Measurements from ENCODE around the gene NR3C2.

Gene NR3C2

GRCh38 chr4:148081267-148081666 is 360.9 kb downstream of the NR3C2 start:
- DNase-seq (ENCODE audit: low spot score) (no peak), FAIRE-seq (no peak)

GRCh38 chr4:148079961-148080360 is 362.3 kb downstream of the NR3C2 start:
- no peak for DNase-seq (ENCODE audit: low spot score)
- FAIRE-seq, result no peak

- FAIRE-seq, result no peak
- no peak for DNase-seq (ENCODE audit: low spot score)
Observed at GRCh38 chr4:148078061-148078460, 364.2 kb downstream of the NR3C2 start.

GRCh38 chr4:148077581-148077980 is 364.6 kb downstream of the NR3C2 start:
- FAIRE-seq, result no peak

DNA sequence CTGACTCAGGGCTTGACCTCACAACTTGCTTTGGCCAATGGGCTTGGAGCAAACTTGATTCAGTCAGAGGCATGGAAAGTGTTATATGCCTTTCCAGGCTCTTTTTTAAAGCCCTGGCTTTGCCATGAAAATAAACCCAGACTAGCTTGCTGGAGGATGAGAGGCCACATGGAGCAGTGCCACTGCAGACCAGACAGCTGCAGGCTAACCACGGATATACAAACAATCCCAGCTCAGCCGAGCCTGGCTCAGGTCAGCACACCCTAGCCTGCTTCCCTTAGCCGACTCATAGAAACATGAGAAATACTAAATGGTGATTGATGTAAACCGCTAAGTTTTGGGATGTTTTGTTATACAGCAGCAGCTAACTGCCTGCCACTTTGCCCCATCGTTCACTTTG is 365.2 kb downstream of the NR3C2 start:
- FAIRE-seq (no peak), DNase-seq (ENCODE audit: low spot score) (no peak)

More at GRCh38 chr4:148077581-148077980, 364.6 kb downstream of the NR3C2 start:
- DNase-seq (ENCODE audit: low spot score), result no peak

- no peak for FAIRE-seq
Observed at GRCh38 chr4:148075438-148075837, 366.8 kb downstream of the NR3C2 start.

DNA sequence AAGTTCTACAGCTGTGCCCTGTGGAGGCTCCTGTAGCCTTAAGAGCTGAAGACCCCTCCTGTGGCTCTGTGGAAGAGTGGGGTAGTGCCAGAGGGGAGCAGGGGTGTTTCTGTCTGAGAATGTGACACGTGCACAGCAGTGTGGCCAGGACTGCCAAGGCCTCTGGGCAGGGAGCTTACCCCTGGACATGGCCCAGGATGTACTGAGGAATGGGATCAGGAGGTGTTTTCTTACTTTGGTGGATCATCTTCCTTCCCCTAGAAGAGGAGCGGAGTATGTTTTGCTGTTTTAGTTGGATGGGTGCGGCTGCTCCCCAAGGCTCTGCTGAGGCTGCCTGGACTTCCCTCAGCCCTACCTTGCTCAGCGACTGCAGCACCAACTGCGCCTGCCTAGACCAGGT is 367.8 kb downstream of the NR3C2 start:
- DNase-seq (ENCODE audit: low spot score) (no peak), FAIRE-seq (no peak)

More at GRCh38 chr4:148075438-148075837, 366.8 kb downstream of the NR3C2 start:
- DNase-seq (ENCODE audit: low spot score), result no peak

- FAIRE-seq (no peak), DNase-seq (ENCODE audit: low spot score) (no peak)
Observed at GRCh38 chr4:148073349-148073748, 368.9 kb downstream of the NR3C2 start.

DNA sequence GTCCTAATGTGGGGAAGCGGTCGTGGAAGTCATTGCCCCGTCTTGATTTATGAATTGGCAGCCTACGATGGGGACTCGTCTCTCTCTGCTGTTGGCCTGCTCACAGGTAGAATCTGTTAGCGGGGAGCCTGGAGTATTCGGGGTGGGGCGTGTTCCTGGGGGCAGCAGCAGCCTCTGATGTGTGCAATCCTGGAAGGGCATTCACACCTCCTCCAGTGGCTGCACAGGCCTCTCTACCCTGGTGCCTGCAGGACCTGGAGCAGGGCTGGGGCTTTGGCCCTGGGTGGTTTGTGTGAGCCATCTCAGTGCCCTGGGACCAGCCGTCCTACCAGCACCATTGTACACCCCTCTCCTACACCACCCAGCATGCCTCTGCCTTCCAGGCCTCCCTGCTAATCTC is 369.4 kb downstream of the NR3C2 start:
- DNase-seq (ENCODE audit: low spot score) (no peak), FAIRE-seq (no peak)

DNA sequence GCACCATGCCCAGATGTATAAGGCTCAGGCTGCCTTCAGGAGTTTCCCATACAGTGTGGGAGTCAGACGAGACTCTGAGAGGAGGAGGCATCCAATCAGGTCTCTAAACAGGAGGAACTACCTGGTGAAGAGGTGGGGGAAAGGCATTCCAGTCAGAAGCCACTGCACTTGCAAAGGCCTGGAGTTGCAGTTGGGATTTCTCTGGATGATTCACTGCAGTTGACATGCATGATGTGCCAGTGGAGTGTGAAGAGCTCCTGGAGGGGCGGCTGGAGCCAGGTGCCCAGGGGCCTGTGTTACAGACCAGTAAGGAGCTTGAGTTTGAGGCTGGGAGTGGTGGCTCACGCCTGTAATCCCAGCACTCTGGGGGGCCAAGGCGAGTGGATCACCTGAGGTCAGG is 371.2 kb downstream of the NR3C2 start:
- FAIRE-seq (no peak), DNase-seq (ENCODE audit: low spot score) (peak; percentile 3)

DNA sequence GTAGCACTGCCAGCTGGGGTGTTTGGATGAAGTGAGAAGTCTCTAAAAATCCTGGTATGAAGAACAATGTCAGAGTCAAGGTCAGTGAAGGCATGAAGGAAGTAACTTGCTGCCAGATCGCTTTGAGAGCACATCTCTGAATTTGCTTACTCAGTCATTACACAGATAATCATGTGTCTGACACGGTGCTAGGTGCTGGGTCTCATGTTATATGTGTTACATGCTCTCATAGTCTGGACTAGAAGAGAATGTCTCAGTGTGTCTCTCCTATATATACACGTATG is 372.4 kb downstream of the NR3C2 start:
- DNase-seq (ENCODE audit: low spot score), result no peak
- FAIRE-seq, result no peak

DNA sequence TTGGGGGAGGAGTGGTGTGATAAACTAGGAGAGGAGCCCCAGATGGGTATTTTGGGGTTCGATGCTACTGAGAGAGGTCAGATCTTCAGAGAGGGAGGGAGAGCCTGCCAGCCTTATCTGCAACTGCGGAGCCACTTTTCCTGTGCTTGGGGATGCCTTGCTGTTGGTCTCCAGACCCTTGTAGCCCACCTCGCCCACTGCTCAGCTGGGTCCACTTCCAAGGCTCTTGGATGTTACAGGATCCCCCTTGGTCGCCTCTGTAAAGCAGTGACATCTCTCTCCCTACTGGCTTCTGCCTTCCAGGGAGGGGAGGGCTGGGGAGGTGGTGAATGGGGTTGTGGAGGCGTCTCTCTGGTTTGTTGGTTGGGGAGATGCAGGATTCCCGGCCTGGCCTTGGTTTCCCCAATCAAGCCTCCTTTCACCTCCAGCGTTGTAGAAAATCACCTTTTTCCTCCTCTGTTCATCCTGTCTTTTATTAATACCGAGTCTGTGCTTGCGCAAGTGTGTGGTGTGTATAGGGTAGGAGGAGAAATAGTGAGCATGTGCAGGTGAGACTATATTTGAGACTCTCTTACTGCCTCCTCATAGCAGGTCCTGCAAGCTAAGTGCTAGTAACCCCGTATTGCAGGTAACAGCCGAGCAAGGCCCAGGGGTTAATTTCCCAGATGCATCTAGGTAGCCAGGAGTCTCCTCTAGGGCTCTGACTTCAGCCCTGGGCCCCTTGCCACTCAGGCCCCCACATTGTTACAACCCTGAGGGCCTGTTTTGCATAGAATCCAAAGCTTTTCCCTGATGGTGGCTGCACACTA is 372.9 kb downstream of the NR3C2 start:
- FAIRE-seq (no peak), DNase-seq (ENCODE audit: low spot score) (no peak)

GRCh38 chr4:148068065-148068911 is 373.9 kb downstream of the NR3C2 start:
- FAIRE-seq, result no peak
- no peak for DNase-seq (ENCODE audit: low spot score)

- FAIRE-seq, result no peak
- DNase-seq (ENCODE audit: low spot score), result no peak
Observed at GRCh38 chr4:148067301-148067916, 374.8 kb downstream of the NR3C2 start.

DNA sequence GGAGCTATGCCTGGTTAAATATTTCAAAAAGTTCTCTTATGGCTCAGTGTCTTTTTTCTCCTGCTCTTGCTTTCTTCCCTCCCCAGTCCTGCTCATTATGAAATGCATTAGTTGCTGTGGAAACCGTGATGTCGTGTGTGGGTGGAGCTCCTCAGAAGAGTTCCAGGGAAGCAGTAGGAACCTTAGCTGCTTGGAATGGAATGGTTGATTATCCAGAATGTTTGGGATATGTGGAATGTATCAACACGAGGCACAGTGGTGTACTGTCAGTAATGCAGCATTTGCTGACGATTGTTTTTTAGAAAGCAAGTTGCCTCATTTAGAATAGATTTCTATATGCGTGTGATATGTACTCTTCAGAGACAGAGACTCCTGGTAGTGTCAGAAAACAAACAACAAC is 377.1 kb downstream of the NR3C2 start:
- DNase-seq (ENCODE audit: low spot score), result no peak
- FAIRE-seq, result no peak

DNA sequence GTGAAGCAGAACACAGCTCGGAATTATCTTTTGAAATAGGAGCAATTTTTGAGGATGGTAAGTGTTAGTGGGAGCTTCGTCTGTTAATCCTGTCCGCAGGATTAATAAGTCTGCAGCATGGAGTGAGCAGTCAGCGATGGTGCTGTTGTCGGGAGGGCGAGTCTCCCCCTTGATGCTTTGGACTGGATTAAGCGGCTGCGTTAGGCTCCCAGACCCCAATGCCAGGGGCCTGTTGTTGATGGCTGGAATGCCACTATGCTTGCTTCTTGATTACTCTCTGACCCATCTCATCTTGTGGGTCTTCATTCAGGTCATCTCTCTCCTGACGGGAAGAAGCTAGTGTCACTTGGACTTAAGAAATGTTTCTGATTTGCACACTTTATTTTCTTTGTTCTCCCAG is 377.8 kb downstream of the NR3C2 start:
- DNase-seq (ENCODE audit: low spot score) (no peak), FAIRE-seq (no peak)

DNA sequence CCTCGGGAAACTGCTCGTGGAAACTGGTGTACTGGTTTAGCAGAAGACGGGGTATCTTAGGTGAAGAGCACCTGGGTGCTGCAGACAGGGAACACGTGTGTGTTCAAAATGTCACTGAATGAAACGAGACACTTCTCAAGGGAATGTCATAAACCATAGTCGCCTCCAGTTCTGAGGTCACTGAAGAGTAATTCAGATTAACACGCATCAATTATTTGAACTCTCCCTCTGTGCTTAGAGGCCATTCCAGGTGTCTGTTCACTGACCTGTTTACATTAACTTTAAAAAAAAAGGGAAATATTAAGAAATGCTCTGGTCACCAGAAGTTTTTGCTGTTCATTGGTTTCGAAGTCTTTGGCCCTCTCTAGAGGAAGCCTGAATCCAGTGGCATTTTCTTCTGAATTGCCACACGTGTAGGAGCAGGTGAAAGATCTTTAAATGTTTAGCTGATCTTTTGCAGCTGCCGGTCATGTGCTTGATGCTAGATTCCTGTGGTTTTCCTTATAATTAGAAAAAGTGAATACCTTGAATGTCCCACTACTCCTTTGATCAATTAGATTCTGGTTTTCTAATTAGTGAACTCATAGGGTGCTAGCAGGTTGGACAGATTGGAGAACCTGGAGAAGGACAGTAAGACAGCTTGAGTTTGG is 379.8 kb downstream of the NR3C2 start:
- FAIRE-seq (no peak), DNase-seq (ENCODE audit: low spot score) (no peak)

GRCh38 chr4:148061795-148062194 is 380.4 kb downstream of the NR3C2 start:
- DNase-seq (ENCODE audit: low spot score), result no peak
- FAIRE-seq, result no peak

DNA sequence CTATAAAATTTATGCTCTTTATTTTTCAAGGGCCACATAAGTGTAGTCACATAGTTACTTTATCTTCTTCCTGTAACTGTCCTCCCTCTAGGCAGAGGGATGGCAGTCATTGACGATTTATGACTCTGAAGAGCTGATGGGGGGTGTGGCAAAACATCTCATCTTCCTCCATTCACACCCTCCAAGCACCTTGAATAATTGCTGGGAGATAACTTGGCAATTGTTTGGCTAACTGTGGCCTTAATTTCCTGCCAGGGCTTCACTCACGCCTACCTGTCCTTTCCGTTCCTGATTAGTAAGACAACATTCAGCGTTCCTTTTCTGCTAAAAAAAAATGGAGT is 381.1 kb downstream of the NR3C2 start:
- FAIRE-seq, result no peak
- DNase-seq (ENCODE audit: low spot score), result no peak

GRCh38 chr4:148060264-148061140 is 381.7 kb downstream of the NR3C2 start:
- DNase-seq (ENCODE audit: low spot score) (no peak), FAIRE-seq (no peak)

DNA sequence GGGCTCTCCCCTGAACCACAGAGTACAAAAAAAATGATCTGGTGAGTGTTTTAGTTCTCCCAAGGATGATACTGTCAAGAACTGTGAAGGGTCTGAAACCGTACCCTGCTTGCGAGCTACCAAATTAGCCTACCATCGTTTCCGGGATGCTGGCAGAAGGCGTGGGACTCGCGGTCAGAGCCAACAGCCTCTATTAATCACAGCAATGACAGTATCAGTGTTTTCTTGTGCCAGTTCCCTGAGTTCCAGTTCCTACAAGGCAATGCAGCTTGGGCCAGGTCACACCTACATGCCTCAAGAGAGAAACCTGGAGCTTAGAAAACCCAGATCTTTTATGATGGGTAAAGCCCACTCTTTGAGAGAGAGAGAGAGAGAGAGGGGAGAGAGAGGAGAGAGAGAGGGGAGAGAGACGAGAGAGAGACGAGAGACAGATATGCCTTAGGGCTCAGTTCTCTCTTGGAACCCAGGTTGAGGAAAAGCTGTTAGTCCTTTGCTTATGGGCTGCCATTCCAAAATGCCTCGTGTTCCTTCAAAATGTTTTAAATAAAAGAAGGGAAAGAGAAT is 382.5 kb downstream of the NR3C2 start:
- DNase-seq (ENCODE audit: low spot score) (no peak), FAIRE-seq (no peak)

All from RCC 7860 (cell line).